ENCODE data around the gene HJURP.

GRCh38 chr2:233811732-233812131 is 42.6 kb downstream of the HJURP start:
- TF ChIP-seq CTCF (conservative IDR thresholded peaks at IDR 0.05 in 1 of 2, IDR thresholded peaks at IDR 0.05 in 1 of 2; ENCODE audit: low read depth in 1 of 2, low read length in 2 of 2) (no peak), EZH2 (IDR thresholded peaks at IDR 0.05; ENCODE audit: low read length, missing control alignments) (no peak)
